ENCODE results near the gene SGK1.

The SGK1 gene

DNA sequence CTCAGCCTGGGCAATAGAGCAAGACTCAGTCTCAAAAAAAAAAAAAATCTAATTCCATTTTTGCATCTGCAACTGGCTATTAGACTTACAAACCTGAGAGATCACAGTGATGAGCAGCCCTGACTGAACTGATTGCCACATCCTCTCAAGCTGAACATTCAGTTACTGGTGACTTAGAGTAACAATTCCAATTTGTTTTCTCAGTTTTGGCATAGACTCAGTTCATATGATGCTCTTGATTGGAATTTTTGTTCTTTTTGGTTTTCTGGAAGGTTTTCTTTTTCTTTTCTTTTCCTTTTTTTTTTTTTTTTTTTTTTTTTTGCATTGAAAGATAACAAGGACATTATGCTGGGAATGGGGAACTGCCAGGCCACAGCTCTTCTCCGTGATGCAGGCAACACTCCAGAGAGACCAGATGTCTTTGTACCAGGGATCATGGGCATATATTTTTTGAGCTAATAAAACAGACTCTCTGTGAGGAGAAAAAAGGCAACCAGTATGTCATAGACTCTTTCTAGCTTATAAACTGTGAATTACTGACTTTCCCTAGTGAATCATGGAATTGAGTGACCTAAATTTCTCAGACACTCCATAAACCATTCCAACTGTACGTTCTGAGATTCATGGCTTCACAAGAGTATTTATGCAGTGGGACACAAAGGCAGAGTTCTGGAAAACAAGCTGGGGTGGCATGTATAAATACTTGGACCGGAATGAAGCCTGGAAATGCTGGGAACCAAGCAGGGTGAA, 179.5 kb downstream of the SGK1 start:
- no peak overlapping the region for H3K27ac ChIP-seq
- H3K27me3 ChIP-seq = no peaks in the 10 kb centered on the region
- H3K4me2 ChIP-seq = no peak overlapping the region
- H3K4me3 ChIP-seq = no peak overlapping the region
- peaks cover 0 to 5% (median 0%) of the 10 kb centered on the region in 11 experiments; a peak in 1 of 22 replicates for H3K9me3 ChIP-seq (replicated peaks in 1 of 11)
- no peaks in the 10 kb centered on the region; a peak in 1 of 20 replicates for H3K4me1 ChIP-seq
- H4K20me1 ChIP-seq = no peaks in the 10 kb centered on the region
- no peak overlapping the region for H3K9ac ChIP-seq
- TF ChIP-seq Cebpa-rat (IDR thresholded peaks at IDR 0.05) = no peak
- H3K36me3 ChIP-seq = no peaks in the 10 kb centered on the region

DNA sequence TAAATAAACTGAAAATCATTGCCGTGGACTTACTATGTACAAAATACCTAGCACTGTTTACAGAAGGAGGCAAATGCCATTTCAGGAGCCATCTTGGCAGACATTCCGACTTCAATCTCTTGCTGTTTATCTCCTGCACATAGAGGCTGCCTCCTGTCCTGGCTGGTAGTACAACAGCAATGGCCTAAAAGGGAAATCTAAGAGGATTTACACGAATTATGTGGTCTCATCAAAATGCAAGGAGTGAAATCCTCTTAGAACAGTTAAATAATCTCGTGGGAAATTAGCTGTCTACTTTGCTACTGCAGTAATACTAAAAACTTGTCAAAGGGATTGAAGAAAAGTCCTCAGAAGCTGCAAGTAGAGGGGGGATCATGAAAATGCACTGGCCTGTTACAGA, 183.3 kb downstream of the SGK1 start:
- H3K9ac ChIP-seq = no peak overlapping the region
- no peak overlapping the region for H3K4me2 ChIP-seq
- no peak overlapping the region for H3K27ac ChIP-seq
- no peaks in the 10 kb centered on the region for H3K36me3 ChIP-seq
- H4K20me1 ChIP-seq = no peaks in the 10 kb centered on the region
- TF ChIP-seq Cebpa-rat (IDR thresholded peaks at IDR 0.05) = no peak
- no peaks in the 10 kb centered on the region for H3K27me3 ChIP-seq
- peaks cover 19 to 27% (median 21%) of the 10 kb centered on the region in 11 experiments for H3K9me3 ChIP-seq (replicated peaks in 1 of 11)
- H3K4me1 ChIP-seq = no peaks in the 10 kb centered on the region; a peak in 1 of 20 replicates
- no peak overlapping the region for H3K4me3 ChIP-seq

DNA sequence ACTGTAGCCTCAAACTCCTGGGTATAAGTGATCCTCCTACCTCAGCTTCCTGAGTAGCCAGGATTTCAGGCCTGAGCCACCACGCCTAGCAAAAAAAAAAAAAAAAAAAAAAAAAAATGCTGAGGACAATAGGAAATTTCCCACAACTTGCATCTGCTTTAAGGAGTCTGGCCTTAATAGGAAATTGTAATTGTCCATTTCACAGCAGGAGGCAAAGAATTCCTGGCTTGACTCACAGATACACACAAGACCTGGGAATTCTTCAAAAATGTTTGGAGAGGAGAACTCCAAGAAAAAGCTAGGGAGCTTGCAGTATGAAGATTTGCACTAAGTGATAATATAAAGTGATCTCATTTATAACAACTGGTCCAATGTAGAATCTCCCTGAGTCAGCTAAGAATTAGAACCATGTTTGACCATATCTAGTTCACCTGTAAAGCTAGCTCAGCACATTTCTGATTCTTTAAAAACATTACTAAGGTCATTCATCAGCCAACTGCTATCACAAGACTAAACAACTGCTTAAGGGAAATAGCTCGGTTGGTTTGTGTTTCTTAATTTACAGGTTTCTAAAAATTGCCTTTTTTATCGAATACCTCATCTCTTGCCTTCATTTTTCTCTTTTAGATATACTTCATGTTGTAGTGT, 185.3 kb downstream of the SGK1 start:
- Histone ChIP-seq H3K4me2 (no peak overlapping the region), H3K9me3 (replicated peaks in 1 of 11) (peaks cover 19 to 27% (median 21%) of the 10 kb centered on the region in 11 experiments), H3K27me3 (no peaks in the 10 kb centered on the region), H3K9ac (no peak overlapping the region), H4K20me1 (no peaks in the 10 kb centered on the region), H3K27ac (no peak overlapping the region), H3K4me1 (no peaks in the 10 kb centered on the region; a peak in 1 of 20 replicates), H3K36me3 (no peaks in the 10 kb centered on the region), H3K4me3 (no peak overlapping the region)
- no peak for TF ChIP-seq Cebpa-rat (IDR thresholded peaks at IDR 0.05)

DNA sequence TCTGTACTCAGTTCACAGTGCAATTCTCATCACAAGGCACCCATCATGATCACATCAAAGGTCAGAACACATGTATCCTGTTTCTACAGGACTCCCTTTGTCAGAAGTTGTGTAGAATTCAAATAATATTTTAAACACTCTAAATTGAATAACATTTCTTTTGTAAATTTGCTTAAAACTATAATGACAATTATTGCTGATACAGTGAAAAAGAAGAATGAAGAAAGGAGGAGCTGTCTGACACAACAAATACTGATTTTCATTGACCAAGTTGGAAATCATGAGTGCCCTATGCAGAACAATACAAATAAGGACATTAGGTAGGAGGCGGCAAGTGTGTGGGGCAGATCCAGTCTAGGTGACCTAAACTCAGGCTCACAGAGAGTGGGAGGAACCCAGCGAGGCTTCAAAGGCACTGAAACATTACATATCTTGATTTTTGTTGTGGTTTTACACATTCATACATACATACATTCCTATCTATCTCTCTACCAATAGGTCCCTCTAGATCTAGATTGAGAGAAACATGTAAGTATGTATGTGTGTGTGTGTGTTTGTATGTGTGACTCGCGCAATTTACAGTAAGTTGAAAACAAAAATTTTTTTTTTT, 186.3 kb downstream of the SGK1 start:
- no peak for TF ChIP-seq Cebpa-rat (IDR thresholded peaks at IDR 0.05)
- H3K4me2 ChIP-seq = no peak overlapping the region

DNA sequence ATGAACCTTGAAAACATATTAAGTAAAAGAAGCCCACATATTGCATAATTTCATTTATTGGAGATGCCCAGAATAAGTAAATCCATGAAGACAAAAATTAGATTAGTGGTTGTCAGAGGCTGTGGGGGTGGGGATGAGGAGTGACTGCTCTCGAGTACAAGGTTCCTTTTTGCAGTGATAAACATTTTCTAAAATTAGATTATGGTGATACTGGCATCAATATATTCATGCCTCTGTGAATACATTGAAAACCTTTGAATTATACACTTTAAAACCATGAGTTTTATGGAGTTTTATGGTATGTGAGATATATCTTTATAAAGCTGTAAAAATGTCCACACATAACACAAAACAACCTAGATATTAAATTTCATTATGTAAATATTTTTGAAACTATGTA, 189.8 kb downstream of the SGK1 start:
- H3K27me3 ChIP-seq = no peaks in the 10 kb centered on the region
- peaks cover 19 to 23% (median 21%) of the 10 kb centered on the region in 11 experiments for H3K9me3 ChIP-seq (replicated peaks in 1 of 11)
- H3K27ac ChIP-seq = no peak overlapping the region
- H3K4me2 ChIP-seq = no peak overlapping the region
- TF ChIP-seq Cebpa-rat (IDR thresholded peaks at IDR 0.05) = no peak
- H3K4me3 ChIP-seq = no peak overlapping the region
- no peaks in the 10 kb centered on the region for H3K36me3 ChIP-seq
- no peaks in the 10 kb centered on the region for H3K4me1 ChIP-seq
- H4K20me1 ChIP-seq = no peaks in the 10 kb centered on the region
- no peak overlapping the region for H3K9ac ChIP-seq

More for the DNA sequence above, 186.3 kb downstream of the SGK1 start:
- H3K27ac ChIP-seq = no peak overlapping the region
- H3K9me3 ChIP-seq (replicated peaks in 1 of 11) = peaks cover 19 to 27% (median 21%) of the 10 kb centered on the region in 11 experiments
- H3K36me3 ChIP-seq = no peaks in the 10 kb centered on the region
- no peak overlapping the region for H3K4me3 ChIP-seq
- no peaks in the 10 kb centered on the region; a peak in 1 of 20 replicates for H3K4me1 ChIP-seq
- H3K27me3 ChIP-seq = no peaks in the 10 kb centered on the region
- H3K9ac ChIP-seq = no peak overlapping the region
- no peaks in the 10 kb centered on the region for H4K20me1 ChIP-seq

DNA sequence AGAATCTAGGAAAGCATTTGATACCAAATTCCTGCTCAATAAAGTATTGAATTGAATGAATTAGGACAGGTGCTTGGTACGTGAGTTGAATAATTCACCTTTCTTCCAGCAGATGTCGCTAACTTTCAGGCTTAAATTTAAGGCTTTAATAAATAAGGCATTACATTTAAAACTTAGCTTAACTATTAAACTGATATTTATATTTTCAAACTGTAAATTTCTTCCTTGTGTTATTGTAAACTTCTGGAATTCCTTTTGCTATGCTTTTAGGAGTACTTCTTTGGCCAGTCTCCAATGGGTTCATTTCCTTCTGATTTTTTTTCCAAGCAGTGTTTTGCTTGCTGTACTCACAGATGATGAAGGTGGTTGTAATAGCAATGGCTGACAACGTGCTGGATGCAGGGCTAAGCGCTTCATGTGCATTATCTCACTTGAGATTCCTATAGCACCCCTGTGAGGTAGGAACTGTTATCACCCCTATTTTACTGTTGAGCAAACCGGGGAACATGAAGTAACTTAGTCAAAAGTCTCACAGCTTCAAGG, 194.2 kb downstream of the SGK1 start:
- Histone ChIP-seq H3K27me3 (no peaks in the 10 kb centered on the region), H3K4me2 (no peak overlapping the region), H4K20me1 (no peaks in the 10 kb centered on the region), H3K4me1 (peaks cover 0 to 4% (median 3%) of the 10 kb centered on the region in 10 experiments; a peak in 12 of 20 replicates), H3K36me3 (no peaks in the 10 kb centered on the region), H3K4me3 (no peak overlapping the region), H3K9ac (no peak overlapping the region), H3K9me3 (replicated peaks in 1 of 11) (peaks cover 0 to 13% (median 11%) of the 10 kb centered on the region in 11 experiments; a peak in 13 of 22 replicates), H3K27ac (no peak overlapping the region)
- no peak for TF ChIP-seq Cebpa-rat (IDR thresholded peaks at IDR 0.05)

DNA sequence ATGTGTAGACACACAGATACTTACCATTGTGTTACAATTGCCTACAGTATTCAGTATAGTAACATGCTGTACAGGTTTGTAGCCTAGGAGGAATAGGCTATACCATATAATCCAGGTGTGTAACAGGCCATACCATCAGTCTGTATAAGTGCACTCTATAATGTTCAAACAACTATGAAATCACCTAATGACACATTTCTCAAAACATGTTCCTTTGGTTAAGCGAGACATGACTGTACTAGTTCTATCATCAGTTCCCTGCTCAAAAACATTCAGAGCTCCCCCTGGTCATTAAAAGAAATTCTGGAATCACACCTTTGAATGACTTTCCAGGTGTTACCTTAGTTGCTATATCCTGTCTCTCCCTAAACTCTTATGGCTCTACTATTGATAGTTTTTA, 195.1 kb downstream of the SGK1 start:
- Histone ChIP-seq H3K4me2 (no peak overlapping the region), H3K27me3 (no peaks in the 10 kb centered on the region), H3K4me3 (no peak overlapping the region), H3K27ac (no peak overlapping the region), H3K4me1 (peaks cover 8 to 14% (median 12%) of the 10 kb centered on the region in 10 experiments), H4K20me1 (no peaks in the 10 kb centered on the region), H3K9me3 (replicated peaks in 1 of 11) (peaks cover 0 to 13% (median 11%) of the 10 kb centered on the region in 11 experiments; a peak in 13 of 22 replicates), H3K36me3 (no peaks in the 10 kb centered on the region), H3K9ac (no peak overlapping the region)
- no peak for TF ChIP-seq Cebpa-rat (IDR thresholded peaks at IDR 0.05)

DNA sequence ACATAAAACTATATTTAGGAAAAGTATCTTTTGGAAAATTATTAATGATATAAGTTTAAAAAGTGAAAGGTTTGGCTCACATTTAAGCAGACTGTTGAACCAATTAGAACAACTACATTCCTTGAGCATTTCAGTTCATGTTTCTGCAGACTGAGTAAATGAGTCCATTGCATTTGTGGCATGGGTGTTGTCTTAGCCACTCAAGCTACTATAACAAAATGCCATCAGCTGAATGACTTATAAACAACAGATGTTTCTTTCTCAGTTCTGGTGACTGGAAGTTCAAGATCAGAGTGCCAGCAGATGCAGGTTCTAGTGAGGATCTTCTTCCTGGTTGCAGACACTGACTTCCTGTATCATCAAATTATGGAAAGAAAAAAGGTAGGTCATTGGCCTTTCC, 198.4 kb downstream of the SGK1 start:
- no peaks in the 10 kb centered on the region for H3K27me3 ChIP-seq
- peaks cover 17 to 36% (median 28%) of the 10 kb centered on the region in 10 experiments for H3K4me1 ChIP-seq
- H3K4me2 ChIP-seq = no peak overlapping the region
- TF ChIP-seq Cebpa-rat (IDR thresholded peaks at IDR 0.05) = no peak
- no peaks in the 10 kb centered on the region for H4K20me1 ChIP-seq
- peaks cover 0 to 13% (median 11%) of the 10 kb centered on the region in 11 experiments; a peak in 13 of 22 replicates for H3K9me3 ChIP-seq (replicated peaks in 1 of 11)
- no peaks in the 10 kb centered on the region for H3K36me3 ChIP-seq
- H3K27ac ChIP-seq = no peak overlapping the region
- no peak overlapping the region for H3K4me3 ChIP-seq
- H3K9ac ChIP-seq = no peak overlapping the region

All from BLaER1 treated with 17β-estradiol and CSF1 and Interleukin-3, amounts not matched to agents 10 nM and 100 nM (cell line).